Measurements from ENCODE around the gene LDLRAP1.

- TF ChIP-seq EZH2 (IDR thresholded peaks at IDR 0.05; ENCODE audit: insufficient read depth, poor library complexity, severe bottlenecking) (no peak), EZH2phosphoT487 (IDR thresholded peaks at IDR 0.05; ENCODE audit: insufficient read depth, low read depth) (no peak)
These were observed 38.4 kb downstream of the LDLRAP1 start for GRCh38 chr1:25581764-25582163.

Data from GM23248 (cell line).